ENCODE data around the gene EEPD1.

GRCh38 chr7:36227223-36227622, 74.2 kb downstream of the EEPD1 start:
- no peak for TF ChIP-seq POLR2A (IDR thresholded peaks at IDR 0.05; ENCODE audit: low read depth, low read length)
- no peak for TF ChIP-seq TAF1 (IDR thresholded peaks at IDR 0.05; ENCODE audit: low read depth, low read length)
- no peak for TF ChIP-seq POLR2AphosphoS5 (IDR thresholded peaks at IDR 0.05; ENCODE audit: low read depth, low read length)
